Keratinocyte (primary cell): ENCODE results near the gene DIAPH3.

Source experiments
- EZH2 ChIP-seq: IDR thresholded peaks from one replicate; pipeline ENCODE4 v1.6.1; 2012; ENCODE audit warnings: inconsistent platforms, mild to moderate bottlenecking, low read length, moderate library complexity
- TF ChIP-seq, protein P1 (sequence below), 3 experiments: IDR thresholded peaks in 1 of 3; conservative IDR thresholded peaks in 1 of 3; optimal IDR thresholded peaks in 1 of 3; 2 replicates in 2 of 3; 3 replicates in 1 of 3; pipeline versions ENCODE3 to v1.5.1; 2011; ENCODE audit warnings: low read length in 3 of 3, mild to moderate bottlenecking in 3 of 3, moderate library complexity in 2 of 3, control low read depth in 1 of 3, inconsistent platforms in 1 of 3; ENCODE audit not compliant: insufficient read depth in 2 of 3; ENCODE audit errors: extremely low read depth in 1 of 3

DNA sequence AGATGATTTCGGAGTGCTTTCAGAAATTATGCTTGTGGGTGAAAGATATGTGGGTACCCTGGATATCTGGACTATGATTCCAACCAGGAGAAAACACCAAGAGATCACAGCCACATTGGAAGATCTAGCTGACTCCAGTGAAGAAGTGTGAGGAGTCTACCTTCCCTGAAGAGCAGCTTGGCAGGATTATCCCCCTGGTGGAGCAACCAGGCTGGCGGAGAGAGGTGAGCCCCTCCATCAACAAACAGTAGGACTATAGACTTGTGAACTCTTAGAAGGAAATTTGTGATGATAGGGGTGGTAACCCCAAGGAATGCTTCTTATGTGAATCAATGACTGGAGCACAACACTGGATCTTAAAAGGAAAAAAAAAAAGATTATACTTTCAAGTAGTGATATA lies 47.8 kb upstream of the DIAPH3 start:
- TF ChIP-seq, protein P1, sequence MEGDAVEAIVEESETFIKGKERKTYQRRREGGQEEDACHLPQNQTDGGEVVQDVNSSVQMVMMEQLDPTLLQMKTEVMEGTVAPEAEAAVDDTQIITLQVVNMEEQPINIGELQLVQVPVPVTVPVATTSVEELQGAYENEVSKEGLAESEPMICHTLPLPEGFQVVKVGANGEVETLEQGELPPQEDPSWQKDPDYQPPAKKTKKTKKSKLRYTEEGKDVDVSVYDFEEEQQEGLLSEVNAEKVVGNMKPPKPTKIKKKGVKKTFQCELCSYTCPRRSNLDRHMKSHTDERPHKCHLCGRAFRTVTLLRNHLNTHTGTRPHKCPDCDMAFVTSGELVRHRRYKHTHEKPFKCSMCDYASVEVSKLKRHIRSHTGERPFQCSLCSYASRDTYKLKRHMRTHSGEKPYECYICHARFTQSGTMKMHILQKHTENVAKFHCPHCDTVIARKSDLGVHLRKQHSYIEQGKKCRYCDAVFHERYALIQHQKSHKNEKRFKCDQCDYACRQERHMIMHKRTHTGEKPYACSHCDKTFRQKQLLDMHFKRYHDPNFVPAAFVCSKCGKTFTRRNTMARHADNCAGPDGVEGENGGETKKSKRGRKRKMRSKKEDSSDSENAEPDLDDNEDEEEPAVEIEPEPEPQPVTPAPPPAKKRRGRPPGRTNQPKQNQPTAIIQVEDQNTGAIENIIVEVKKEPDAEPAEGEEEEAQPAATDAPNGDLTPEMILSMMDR (optimal IDR thresholded peaks at IDR 0.05 in 1 of 3, IDR thresholded peaks at IDR 0.05 in 1 of 3, conservative IDR thresholded peaks at IDR 0.05 in 1 of 3; ENCODE audit: extremely low read depth in 1 of 3, insufficient read depth in 2 of 3, low read length in 3 of 3): no peak
- TF ChIP-seq EZH2: no peak
